ENCODE data around the gene TANGO6. TPM values are rescaled to one million over a fixed set of nuclear protein-coding genes. Genes with fewer than 3 reads are reported as not detected.

TANGO6 gene
- total and polyA plus RNA-seq, 2 of the 8 experiments (the other 6 are each of a cell fraction or from before 2014, with no cell fraction given): 5.0 to 19.5 TPM

- POLR2A ChIA-PET (ENCODE audit: partially characterized antibody): interaction anchor here (0.8 to 1.7 kb wide), 3 partner anchors 12 to 85 kb away, joined by 3 to 4 read pairs (median 4); no protein-coding TSS in a partner anchor
- no peak overlapping the region for H2BK15ac ChIP-seq (ENCODE audit: low read length)
Observed at GRCh38 chr16:68814516-68814915, 28.8 kb upstream of the TANGO6 start.

More at GRCh38 chr16:68814516-68814915, 28.8 kb upstream of the TANGO6 start:
- Histone ChIP-seq H2AK5ac (ENCODE audit: low read depth, low read length) (no peak overlapping the region), H3K18ac (ENCODE audit: extremely low read depth, low read length) (no peak overlapping the region), H3K56ac (replicated peaks; ENCODE audit: insufficient read length, low read depth, low read length) (no peak overlapping the region), H3K79me2 (ENCODE audit: control insufficient read depth in 1 of 2, insufficient read depth in 2 of 2, low read length in 2 of 2) (no peaks in the 10 kb centered on the region), H4K8ac (ENCODE audit: extremely low read depth, insufficient read depth, low read length) (no peak overlapping the region), H3K4me3 (ENCODE audit: extremely low read depth in 1 of 4, insufficient read depth in 2 of 4, low read depth in 3 of 4, low read length in 4 of 4) (no peak overlapping the region), H2BK5ac (ENCODE audit: low read depth, low read length) (no peak overlapping the region), H3K79me1 (ENCODE audit: low read depth, low read length) (no peaks in the 10 kb centered on the region), H3K4me1 (replicated peaks in 1 of 4; ENCODE audit: control insufficient read depth in 3 of 4, insufficient read depth in 4 of 4, low read length in 3 of 4) (no peaks in the 10 kb centered on the region), H3K27ac (ENCODE audit: low read depth, low read length) (no peak overlapping the region), H3K4me2 (ENCODE audit: insufficient read depth in 1 of 2, low read depth in 2 of 2, low read length in 2 of 2) (no peak overlapping the region), H4K91ac (replicated peaks; ENCODE audit: insufficient read length, low read length) (no peak overlapping the region), H3K23ac (ENCODE audit: insufficient read length) (no peak overlapping the region), H3K9me3 (ENCODE audit: insufficient read depth in 2 of 2, low read depth in 1 of 2, low read length in 1 of 2) (no peaks in the 10 kb centered on the region), H2BK120ac (replicated peaks; ENCODE audit: low read depth, low read length) (no peak overlapping the region), H3K27me3 (replicated peaks in 1 of 4; ENCODE audit: control insufficient read depth in 3 of 4, extremely low read depth in 1 of 4, insufficient read depth in 3 of 4, low read length in 3 of 4) (no peaks in the 10 kb centered on the region), H3K14ac (ENCODE audit: insufficient read length) (no peak overlapping the region), H4K20me1 (replicated peaks in 1 of 2; ENCODE audit: control insufficient read depth in 1 of 2, insufficient read depth in 2 of 2, low read length in 2 of 2) (peaks cover 0 to 2% of the 10 kb centered on the region in 2 experiments), H4K5ac (ENCODE audit: insufficient read length, low read depth, low read length) (no peak overlapping the region), H3K23me2 (ENCODE audit: low read depth, low read length) (no peaks in the 10 kb centered on the region), H2BK12ac (ENCODE audit: low read depth, low read length) (no peak overlapping the region), H3K9ac (replicated peaks in 1 of 4; ENCODE audit: extremely low read depth in 1 of 4, low read depth in 3 of 4, low read length in 3 of 4) (no peak overlapping the region), H3K36me3 (ENCODE audit: control insufficient read depth in 2 of 4, insufficient read depth in 4 of 4, low read length in 3 of 4) (peaks cover 53 to 87% (median 72%) of the 10 kb centered on the region in 4 experiments), H2AFZ (ENCODE audit: low read length) (no peak overlapping the region), H3K4ac (replicated peaks; ENCODE audit: insufficient read length, low read depth, low read length) (no peak overlapping the region), H2BK20ac (ENCODE audit: low read length) (no peak overlapping the region)
- FAIRE-seq: no peak
- 90% methylated on average over 3 of the region's 3 CpGs; no CpG with 5 or more reads in 1 of the 2 experiments for WGBS, 2 experiments (ENCODE audit: extremely low coverage in 1 of 2, insufficient coverage in 1 of 2, insufficient read length in 1 of 2, insufficient replicate concordance in 2 of 2, low coverage in 1 of 2, low lambda C conversion rate in 2 of 2, missing lambda C conversion rate in 1 of 2)
- no peak for TF ChIP-seq CBX8 (IDR thresholded peaks at IDR 0.05; ENCODE audit: borderline replicate concordance, low read depth, low read length)
- TF ChIP-seq SP1 (IDR thresholded peaks at IDR 0.05; ENCODE audit: low read depth, low read length): no peak
- TF ChIP-seq RXRA (IDR thresholded peaks at IDR 0.05; ENCODE audit: insufficient read depth, low read depth, low read length): no peak
- TF ChIP-seq ASH2L (IDR thresholded peaks at IDR 0.05; ENCODE audit: low read length): no peak
- no peak for TF ChIP-seq TEAD4 (IDR thresholded peaks at IDR 0.05; ENCODE audit: low read depth, low read length)
- no peak for TF ChIP-seq CHD1 (IDR thresholded peaks at IDR 0.05; ENCODE audit: low read depth, low read length)
- no peak for TF ChIP-seq NANOG (IDR thresholded peaks at IDR 0.05; ENCODE audit: insufficient read depth, low read depth, low read length, poor library complexity, severe bottlenecking)
- TF ChIP-seq BCL11A (IDR thresholded peaks at IDR 0.05; ENCODE audit: low read depth in 2 of 2, low read length in 2 of 2): no peak
- TF ChIP-seq, protein P1, sequence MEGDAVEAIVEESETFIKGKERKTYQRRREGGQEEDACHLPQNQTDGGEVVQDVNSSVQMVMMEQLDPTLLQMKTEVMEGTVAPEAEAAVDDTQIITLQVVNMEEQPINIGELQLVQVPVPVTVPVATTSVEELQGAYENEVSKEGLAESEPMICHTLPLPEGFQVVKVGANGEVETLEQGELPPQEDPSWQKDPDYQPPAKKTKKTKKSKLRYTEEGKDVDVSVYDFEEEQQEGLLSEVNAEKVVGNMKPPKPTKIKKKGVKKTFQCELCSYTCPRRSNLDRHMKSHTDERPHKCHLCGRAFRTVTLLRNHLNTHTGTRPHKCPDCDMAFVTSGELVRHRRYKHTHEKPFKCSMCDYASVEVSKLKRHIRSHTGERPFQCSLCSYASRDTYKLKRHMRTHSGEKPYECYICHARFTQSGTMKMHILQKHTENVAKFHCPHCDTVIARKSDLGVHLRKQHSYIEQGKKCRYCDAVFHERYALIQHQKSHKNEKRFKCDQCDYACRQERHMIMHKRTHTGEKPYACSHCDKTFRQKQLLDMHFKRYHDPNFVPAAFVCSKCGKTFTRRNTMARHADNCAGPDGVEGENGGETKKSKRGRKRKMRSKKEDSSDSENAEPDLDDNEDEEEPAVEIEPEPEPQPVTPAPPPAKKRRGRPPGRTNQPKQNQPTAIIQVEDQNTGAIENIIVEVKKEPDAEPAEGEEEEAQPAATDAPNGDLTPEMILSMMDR (IDR thresholded peaks at IDR 0.05; ENCODE audit: control extremely low read depth in 1 of 3, insufficient read depth in 1 of 3, low read depth in 1 of 3, low read length in 3 of 3): no peak
- no peak for TF ChIP-seq CBX5 (IDR thresholded peaks at IDR 0.05; ENCODE audit: low read depth, low read length)
- CTCF ChIA-PET (ENCODE audit: partially characterized antibody): interaction anchor here (1.0 to 1.8 kb wide), 4 partner anchors 9 to 225 kb away, joined by 3 to 8 read pairs (median 4); no protein-coding TSS in a partner anchor
- DNase-seq (ENCODE audit: low read depth in 1 of 2, low spot score in 2 of 2): no peak
